ENCODE results near the gene ASH1L.
"Not testable (repeated sequence)": the region's sequence is repeated elsewhere in the genome, so short reads cannot be mapped to it uniquely, and the experiment has no call there.

ASH1L gene

GRCh38 chr1:155352631-155353030, 210.0 kb downstream of the ASH1L start:
- DNase-seq = no peak
- Histone ChIP-seq H3K27ac (no peak overlapping the region), H3K4me3 (no peak overlapping the region), H3K4me1 (no peaks in the 10 kb centered on the region), H3K36me3 (peaks cover 86 to 97% (median 90%) of the 10 kb centered on the region in 3 donors), H3K27me3 (no peaks in the 10 kb centered on the region), H3K9me3 (no peaks in the 10 kb centered on the region)
- TF ChIP-seq CTCF (IDR thresholded peaks at IDR 0.05) = no peak
- intact Hi-C loops (cut with DNase I; ENCODE audit: low total_unique reads) = no loop called here

DNA sequence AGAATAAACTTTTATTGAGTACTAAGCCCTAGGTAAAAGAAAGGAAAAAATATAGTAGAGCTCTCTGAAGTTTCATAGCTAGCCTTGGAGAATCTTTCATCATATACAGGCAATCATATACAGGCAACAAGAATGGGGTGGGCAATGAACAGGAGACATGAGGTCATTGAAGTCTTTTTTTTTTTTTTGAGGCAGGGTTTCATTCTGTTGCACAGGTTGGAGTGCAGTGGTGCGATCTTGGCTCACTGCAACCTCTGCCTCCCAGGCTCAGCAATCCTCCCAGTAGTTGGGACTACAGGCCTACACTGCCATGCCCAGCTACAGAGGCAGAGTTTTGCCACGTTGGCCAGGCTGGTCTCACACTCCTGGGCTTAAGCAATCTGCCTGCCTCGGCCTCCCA, 219.8 kb downstream of the ASH1L start:
- no peaks in the 10 kb centered on the region for H3K9me3 ChIP-seq
- H3K27me3 ChIP-seq = no peaks in the 10 kb centered on the region
- intact Hi-C loops (cut with DNase I; ENCODE audit: low total_unique reads) = no loop called here
- H3K27ac ChIP-seq = no peak overlapping the region
- DNase-seq = no peak
- H3K4me1 ChIP-seq = no peaks in the 10 kb centered on the region
- H3K4me3 ChIP-seq = no peak overlapping the region
- H3K36me3 ChIP-seq = peaks cover 86 to 98% (median 96%) of the 10 kb centered on the region in 3 donors
- no peak for TF ChIP-seq CTCF (IDR thresholded peaks at IDR 0.05)

- no peak overlapping the region for H3K27ac ChIP-seq
- DNase-seq = no peak
- H3K9me3 ChIP-seq = no peaks in the 10 kb centered on the region
- H3K4me3 ChIP-seq = no peak overlapping the region
- H3K36me3 ChIP-seq = peaks cover 79 to 100% (median 83%) of the 10 kb centered on the region in 3 donors
- H3K4me1 ChIP-seq = no peaks in the 10 kb centered on the region
- intact Hi-C loops (cut with DNase I; ENCODE audit: low total_unique reads) = no loop called here
- H3K27me3 ChIP-seq = no peaks in the 10 kb centered on the region
- TF ChIP-seq CTCF (IDR thresholded peaks at IDR 0.05) = no peak
Observed at GRCh38 chr1:155339515-155340097, 223.0 kb downstream of the ASH1L start.

GRCh38 chr1:155334962-155335361, 227.6 kb downstream of the ASH1L start:
- Histone ChIP-seq H3K27ac (no peak overlapping the region), H3K27me3 (no peaks in the 10 kb centered on the region), H3K4me3 (no peak overlapping the region), H3K36me3 (peaks cover 49 to 88% (median 70%) of the 10 kb centered on the region in 3 donors), H3K4me1 (no peaks in the 10 kb centered on the region), H3K9me3 (no peaks in the 10 kb centered on the region)
- intact Hi-C loops (cut with DNase I; ENCODE audit: low total_unique reads) = no loop called here
- DNase-seq = no peak
- TF ChIP-seq CTCF (IDR thresholded peaks at IDR 0.05) = no peak

DNA sequence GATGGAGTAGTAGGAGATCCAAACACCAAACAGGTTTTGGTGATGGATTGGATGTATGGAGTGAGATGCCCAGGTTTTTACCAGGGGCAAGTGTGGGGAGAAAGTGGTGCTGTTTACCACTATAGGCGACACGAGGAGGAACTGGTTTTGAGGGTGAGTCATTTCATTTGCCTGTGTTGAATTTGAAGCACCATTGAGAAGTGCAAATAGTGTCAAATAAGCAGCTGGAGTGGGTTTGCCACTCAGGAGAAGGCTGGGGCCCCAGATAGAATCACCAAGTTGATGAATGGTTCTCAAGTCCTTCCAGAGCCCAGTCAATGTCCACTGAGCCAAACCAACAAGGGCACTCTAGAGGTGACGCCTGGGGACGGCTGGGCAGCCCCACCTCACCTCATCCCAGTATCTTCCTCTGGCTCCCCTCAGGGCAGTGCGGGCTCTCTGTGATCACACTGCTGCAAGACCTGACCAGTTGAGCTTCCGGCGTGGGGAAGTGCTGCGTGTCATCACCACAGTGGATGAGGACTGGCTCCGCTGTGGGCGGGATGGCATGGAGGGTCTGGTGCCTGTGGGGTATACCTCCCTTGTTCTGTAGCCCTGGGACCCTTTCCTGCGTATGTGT, 232.5 kb downstream of the ASH1L start:
- TF ChIP-seq CTCF (IDR thresholded peaks at IDR 0.05) = no peak
- no peak overlapping the region for H3K27ac ChIP-seq
- DNase-seq = peak in 1 of 2 donors; percentile 45
- H3K36me3 ChIP-seq = peaks cover 23 to 79% (median 64%) of the 10 kb centered on the region in 3 donors
- H3K4me1 ChIP-seq = peaks cover 0 to 27% (median 12%) of the 10 kb centered on the region in 4 donors
- no peaks in the 10 kb centered on the region for H3K27me3 ChIP-seq
- no peak overlapping the region for H3K4me3 ChIP-seq
- H3K9me3 ChIP-seq = no peaks in the 10 kb centered on the region
- intact Hi-C loops (cut with DNase I; ENCODE audit: low total_unique reads) = no loop called here

DNA sequence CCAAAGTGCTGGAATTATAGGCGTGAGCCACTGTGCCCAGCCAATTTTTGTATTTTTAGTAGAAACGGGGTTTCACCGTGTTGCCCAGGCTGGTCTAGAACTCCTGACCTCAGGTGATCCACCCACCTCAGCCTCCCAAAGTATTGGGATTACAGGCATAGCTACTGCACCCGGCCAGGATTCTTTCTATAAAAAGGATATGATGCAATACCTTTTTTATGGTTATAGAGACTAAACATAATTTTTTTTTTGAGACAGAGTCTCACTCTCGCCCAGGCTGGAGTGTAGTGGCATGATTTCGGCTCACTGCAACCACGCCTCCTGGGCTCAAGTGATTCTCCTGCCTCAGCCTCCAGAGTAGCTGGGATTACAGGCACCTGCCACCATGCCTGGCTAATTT, 233.7 kb downstream of the ASH1L start:
- intact Hi-C loops (cut with DNase I; ENCODE audit: low total_unique reads); H3K4me3 ChIP-seq; H3K27me3 ChIP-seq; H3K9me3 ChIP-seq: not testable (repeated sequence)
- peak in 1 of 2 donors; percentile 41 for DNase-seq
- Histone ChIP-seq H3K4me1 (peaks cover 0 to 28% (median 14%) of the 10 kb centered on the region in 4 donors), H3K27ac (peak overlapping the region in 1 of 2 donors; percentile 7), H3K36me3 (peaks cover 23 to 70% (median 57%) of the 10 kb centered on the region in 3 donors)

All from tibial artery (tissue), 4 donors.